NCI-H1694 treated with DMSO at 0.1 percent for 48 hours (cell line): ENCODE results near the gene PCNX1.

Source experiments
- DNase-seq: peaks from one replicate; lab custom pipeline; 2025; lab: John Stamatoyannopoulos, UW

PCNX1 gene

GRCh38 chr14:71150737-71151136 lies 243.5 kb downstream of the PCNX1 start:
- DNase-seq = no peak

GRCh38 chr14:71155743-71156142 lies 248.5 kb downstream of the PCNX1 start:
- no peak for DNase-seq

GRCh38 chr14:71163050-71163841 lies 256.0 kb downstream of the PCNX1 start:
- DNase-seq = no peak

GRCh38 chr14:71163842-71164629 lies 256.8 kb downstream of the PCNX1 start:
- DNase-seq = no peak
